Adrenal gland (tissue), 5 donors: ENCODE results near the gene TXLNA.

ENCODE experiments used
- POLR2A ChIP-seq, 2 donors: fragments of 450-650 bp; IDR thresholded peaks; one replicate each; pipeline ENCODE4 v1.6.1; 2017; ENCODE audit warnings: antibody characterized with exemption in 2 of 2, mild to moderate bottlenecking in 2 of 2, moderate library complexity in 1 of 2
- TF ChIP-seq, protein P1 (sequence below), 6 experiments: fragments of 450-650 bp in 4 of 6; fragments of 200-600 bp in 2 of 6; sonication (generic) in 1 of 6; IDR thresholded peaks; 1 replicate in 5 of 6; 2 replicates in 1 of 6; pipeline versions ENCODE4 v1.5.1 to v1.8.0; 2016 to 2021; ENCODE audit warnings: antibody characterized with exemption in 6 of 6, mild to moderate bottlenecking in 2 of 6, moderate library complexity in 1 of 6
- donor health status: DM: no; HTN: no; CAD: no.

DNA sequence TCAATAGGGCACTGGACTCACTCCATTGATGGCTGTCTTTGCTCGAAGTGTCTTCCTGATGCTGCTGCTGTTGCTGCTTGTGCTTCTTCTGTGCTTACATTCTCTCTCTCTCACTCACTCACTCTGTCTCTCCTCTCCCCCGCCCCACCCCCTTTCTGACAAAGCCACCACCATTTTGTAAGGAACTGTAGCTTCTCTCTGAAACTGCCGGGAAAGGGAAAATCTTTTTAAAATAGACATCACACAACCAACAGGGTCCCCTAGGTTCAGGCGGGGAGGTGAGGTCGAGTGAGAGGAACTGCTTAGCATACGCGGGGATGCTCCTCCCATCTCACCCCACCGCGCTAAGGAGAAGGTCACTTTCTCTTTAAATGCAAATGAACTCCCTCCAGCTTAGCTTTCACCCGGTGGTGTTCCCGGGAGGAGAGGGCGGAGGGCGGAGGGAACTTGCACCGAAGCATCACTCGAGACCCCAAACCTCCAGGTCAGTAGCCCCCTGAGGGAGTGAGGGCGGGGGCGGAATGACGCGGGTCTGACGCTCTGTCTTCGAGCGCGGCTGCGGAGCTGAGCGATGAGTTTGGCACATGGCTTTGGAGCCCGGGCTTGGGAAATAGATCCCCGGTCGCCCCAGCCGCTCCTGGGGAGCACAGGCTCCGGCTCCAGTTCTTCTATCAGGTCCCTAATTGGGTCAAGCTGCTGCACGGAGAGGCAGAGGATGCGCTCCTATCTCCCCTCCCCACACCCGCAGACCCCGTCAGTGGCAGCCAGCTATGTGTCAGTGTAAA, 20.9 kb downstream of the TXLNA start, which contains the start of gene CCDC28B:
- TF ChIP-seq, protein P1, sequence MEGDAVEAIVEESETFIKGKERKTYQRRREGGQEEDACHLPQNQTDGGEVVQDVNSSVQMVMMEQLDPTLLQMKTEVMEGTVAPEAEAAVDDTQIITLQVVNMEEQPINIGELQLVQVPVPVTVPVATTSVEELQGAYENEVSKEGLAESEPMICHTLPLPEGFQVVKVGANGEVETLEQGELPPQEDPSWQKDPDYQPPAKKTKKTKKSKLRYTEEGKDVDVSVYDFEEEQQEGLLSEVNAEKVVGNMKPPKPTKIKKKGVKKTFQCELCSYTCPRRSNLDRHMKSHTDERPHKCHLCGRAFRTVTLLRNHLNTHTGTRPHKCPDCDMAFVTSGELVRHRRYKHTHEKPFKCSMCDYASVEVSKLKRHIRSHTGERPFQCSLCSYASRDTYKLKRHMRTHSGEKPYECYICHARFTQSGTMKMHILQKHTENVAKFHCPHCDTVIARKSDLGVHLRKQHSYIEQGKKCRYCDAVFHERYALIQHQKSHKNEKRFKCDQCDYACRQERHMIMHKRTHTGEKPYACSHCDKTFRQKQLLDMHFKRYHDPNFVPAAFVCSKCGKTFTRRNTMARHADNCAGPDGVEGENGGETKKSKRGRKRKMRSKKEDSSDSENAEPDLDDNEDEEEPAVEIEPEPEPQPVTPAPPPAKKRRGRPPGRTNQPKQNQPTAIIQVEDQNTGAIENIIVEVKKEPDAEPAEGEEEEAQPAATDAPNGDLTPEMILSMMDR (IDR thresholded peaks at IDR 0.05) = no peak
- peak in 1 of 2 donors; percentile 20 for TF ChIP-seq POLR2A (IDR thresholded peaks at IDR 0.05)
